ENCODE data around the gene TSC2. TPM values are rescaled to one million over a fixed set of nuclear protein-coding genes. Genes with fewer than 3 reads are reported as not detected.

TSC2 gene
- total RNA-seq, 1 donor from 2014 or later, result 23.6 TPM

Other genes starting within 250 kb of the TSC2 start
- 53.5 and 82.7 TPM in 2 replicates for gene HAGH, start 221.2 kb upstream of the TSC2 start, total RNA-seq
- gene FAHD1, start 220.8 kb upstream of the TSC2 start, total RNA-seq, result 72.3 and 84.5 TPM in 2 replicates
- not detected in 2 replicates for gene MEIOB, start 175.8 kb upstream of the TSC2 start, total RNA-seq
- not detected in 2 replicates for gene HS3ST6, start 129.6 kb upstream of the TSC2 start, total RNA-seq
- 10.4 and 11.9 TPM in 2 replicates for gene MSRB1, start 104.8 kb upstream of the TSC2 start, total RNA-seq
- gene RPL3L, start 93.3 kb upstream of the TSC2 start, total RNA-seq, result not detected in 2 replicates
- 137 and 147 TPM in 2 replicates for gene NDUFB10, start 88.4 kb upstream of the TSC2 start, total RNA-seq
- gene RPS2, start 83.2 kb upstream of the TSC2 start, total RNA-seq, result 2,692 and 2,867 TPM in 2 replicates
- gene RNF151, start 81.1 kb upstream of the TSC2 start, total RNA-seq, result not detected in 2 replicates
- 31.7 and 41.5 TPM in 2 replicates for gene TBL3, start 75.9 kb upstream of the TSC2 start, total RNA-seq
- gene NOXO1, start 66.5 kb upstream of the TSC2 start, total RNA-seq, result 0.13 TPM in 1 of 2 replicates, not detected in the other
- 9.7 and 10.3 TPM in 2 replicates for gene GFER, start 63.8 kb upstream of the TSC2 start, total RNA-seq
- 1.3 and 1.5 TPM in 2 replicates for gene SYNGR3, start 58.0 kb upstream of the TSC2 start, total RNA-seq
- 9.2 and 12.9 TPM in 2 replicates for gene ZNF598, start 38.2 kb upstream of the TSC2 start, total RNA-seq
- 0.25 and 1.3 TPM in 2 replicates for gene NPW, start 28.2 kb upstream of the TSC2 start, total RNA-seq
- gene NHERF2, start 21.1 kb upstream of the TSC2 start, total RNA-seq, result 48.5 and 64.6 TPM in 2 replicates
- 22.4 and 39.3 TPM in 2 replicates for gene NTHL1, start 151 bp upstream of the TSC2 start, total RNA-seq
- 20.8 and 35.7 TPM in 2 replicates for gene PKD1, start 87.9 kb downstream of the TSC2 start, total RNA-seq
- gene RAB26, start 100.6 kb downstream of the TSC2 start, total RNA-seq, result 0.51 and 0.77 TPM in 2 replicates
- 64.6 and 88.1 TPM in 2 replicates for gene TRAF7, start 107.8 kb downstream of the TSC2 start, total RNA-seq
- under 0.01 and 0.13 TPM in 2 replicates for gene CASKIN1, start 148.6 kb downstream of the TSC2 start, total RNA-seq
- 15.3 and 26.9 TPM in 2 replicates for gene MLST8, start 157.5 kb downstream of the TSC2 start, total RNA-seq
- 1.3 and 1.7 TPM in 2 replicates for gene BRICD5, start 162.9 kb downstream of the TSC2 start, total RNA-seq
- 11.8 and 12.5 TPM in 2 replicates for gene PGP, start 166.9 kb downstream of the TSC2 start, total RNA-seq
- gene E4F1, start 175.6 kb downstream of the TSC2 start, total RNA-seq, result 22.2 and 26.3 TPM in 2 replicates
- 0.25 and 0.26 TPM in 2 replicates for gene DNASE1L2, start 188.5 kb downstream of the TSC2 start, total RNA-seq
- 31.8 and 36.2 TPM in 2 replicates for gene ECI1, start 203.6 kb downstream of the TSC2 start, total RNA-seq
- 37.2 and 60.6 TPM in 2 replicates for gene RNPS1, start 220.1 kb downstream of the TSC2 start, total RNA-seq

Measured in dermis microvascular lymphatic vessel endothelial cell (primary cell).